ENCODE measurements around the gene PTPN11. TPM values are rescaled to one million over a fixed set of nuclear protein-coding genes. Genes with fewer than 3 reads are reported as not detected.

The PTPN11 gene
- total RNA-seq: 105 TPM
- polyA plus RNA-seq (ENCODE audit: insufficient read depth, low read depth, low replicate concordance): 20.0 TPM
- long read RNA-seq, donor 1, full-length matches to known transcripts: 3 of 3 reads
- long read RNA-seq, donor 1, partial matches to known transcripts: 0 of 3 reads
- long read RNA-seq, donor 1, other reads (novel, unspliced or antisense): 0 of 3 reads
- long read RNA-seq, donor 2, full-length matches to known transcripts: 3 of 32 reads
- long read RNA-seq, donor 2, partial matches to known transcripts: 29 of 32 reads
- long read RNA-seq, donor 2, other reads (novel, unspliced or antisense): 0 of 32 reads
- long read RNA-seq, donor 3, full-length matches to known transcripts: 2 of 8 reads
- long read RNA-seq, donor 3, partial matches to known transcripts: 6 of 8 reads
- long read RNA-seq, donor 3, other reads (novel, unspliced or antisense): 0 of 8 reads
- long read RNA-seq, donor 4, full-length matches to known transcripts: 7 of 7 reads
- long read RNA-seq, donor 4, partial matches to known transcripts: 0 of 7 reads
- long read RNA-seq, donor 4, other reads (novel, unspliced or antisense): 0 of 7 reads
- long read RNA-seq, donor 5: 0 reads
- long read RNA-seq, donor 6, full-length matches to known transcripts: 1 of 1 reads
- long read RNA-seq, donor 6, partial matches to known transcripts: 0 of 1 reads
- long read RNA-seq, donor 6, other reads (novel, unspliced or antisense): 0 of 1 reads
- long read RNA-seq, donor 7, full-length matches to known transcripts: 35 of 73 reads
- long read RNA-seq, donor 7, partial matches to known transcripts: 11 of 73 reads
- long read RNA-seq, donor 7, other reads (novel, unspliced or antisense): 27 of 73 reads
- long read RNA-seq, donor 8, partial matches to known transcripts: 7 of 8 reads
- long read RNA-seq, donor 8, other reads (novel, unspliced or antisense): 0 of 8 reads
- long read RNA-seq, donor 9, full-length matches to known transcripts: 3 of 19 reads
- long read RNA-seq, donor 9, partial matches to known transcripts: 16 of 19 reads
- long read RNA-seq, donor 9, other reads (novel, unspliced or antisense): 0 of 19 reads
- long read RNA-seq, donor 10, full-length matches to known transcripts: 2 of 14 reads
- long read RNA-seq, donor 10, partial matches to known transcripts: 12 of 14 reads
- long read RNA-seq, donor 10, other reads (novel, unspliced or antisense): 0 of 14 reads

DNA sequence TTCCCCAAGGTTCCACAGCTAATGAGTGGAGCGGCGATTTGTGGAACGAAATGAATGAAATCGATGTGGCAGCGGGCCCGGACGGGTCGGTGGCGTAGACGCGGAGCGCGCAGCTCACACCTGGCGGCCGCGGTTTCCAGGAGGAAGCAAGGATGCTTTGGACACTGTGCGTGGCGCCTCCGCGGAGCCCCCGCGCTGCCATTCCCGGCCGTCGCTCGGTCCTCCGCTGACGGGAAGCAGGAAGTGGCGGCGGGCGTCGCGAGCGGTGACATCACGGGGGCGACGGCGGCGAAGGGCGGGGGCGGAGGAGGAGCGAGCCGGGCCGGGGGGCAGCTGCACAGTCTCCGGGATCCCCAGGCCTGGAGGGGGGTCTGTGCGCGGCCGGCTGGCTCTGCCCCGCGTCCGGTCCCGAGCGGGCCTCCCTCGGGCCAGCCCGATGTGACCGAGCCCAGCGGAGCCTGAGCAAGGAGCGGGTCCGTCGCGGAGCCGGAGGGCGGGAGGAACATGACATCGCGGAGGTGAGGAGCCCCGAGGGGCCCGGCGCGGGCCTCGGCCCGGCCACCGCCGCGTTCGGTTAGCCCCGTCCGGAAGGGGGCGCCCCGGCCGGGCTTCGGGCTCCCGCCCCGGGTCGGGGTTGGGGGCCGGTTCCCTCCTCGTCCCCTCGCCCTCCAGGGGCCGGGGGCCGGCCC is at the start of gene PTPN11:
Gene PTPN11, plus strand, starts transcription at position 340 of the 689 bp plus-strand sequence. Its CDS starts 165 bp downstream, at position 505.
- H3K4me1 ChIP-seq (ENCODE audit: control insufficient read depth in 2 of 3, insufficient read depth in 2 of 3, low read depth in 1 of 3, low read length in 3 of 3): peaks cover 5 to 9% (median 9%) of the 10 kb centered on the region in 3 donors
- FAIRE-seq: no peak

DNA sequence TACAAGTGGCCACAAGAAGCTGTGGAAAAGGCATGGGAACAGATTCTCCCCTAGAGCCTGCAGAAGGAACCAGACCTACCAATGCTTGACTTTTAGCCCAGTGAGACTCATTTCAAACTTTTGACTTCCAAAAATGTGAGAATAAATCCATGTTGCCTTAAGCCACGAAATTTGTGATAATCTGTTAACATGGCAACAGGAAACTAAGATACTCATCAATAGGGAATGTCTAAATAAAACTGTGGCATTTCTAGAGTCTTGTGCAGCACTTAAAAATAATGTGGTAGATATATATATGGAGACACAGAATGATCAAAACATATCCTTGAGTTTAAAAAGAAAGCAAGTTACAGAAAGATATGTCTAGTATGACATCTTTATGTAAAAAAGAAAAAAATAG is 48.5 kb upstream of the PTPN11 start:
- FAIRE-seq (no peak), DNase-seq (no peak)

More for the DNA sequence above, at the start of gene PTPN11:
- Histone ChIP-seq H3K4me3 (ENCODE audit: low read length in 3 of 3) (peak within 1 kb of the TSS; percentile 80 to 98 (median 88)), H3K9me3 (ENCODE audit: control insufficient read depth in 2 of 3, insufficient read depth in 1 of 3, low read length in 3 of 3) (no peaks in the 10 kb centered on the region), H3K36me3 (ENCODE audit: control insufficient read depth in 2 of 3, insufficient read depth in 3 of 3, low read length in 3 of 3) (no peaks in the 10 kb centered on the region), H3K27me3 (ENCODE audit: control insufficient read depth, insufficient read depth, low read length) (no peaks in the 10 kb centered on the region), H3K27ac (ENCODE audit: low read depth in 2 of 2, low read length in 2 of 2) (peak within 1 kb of the TSS; percentile 95), H3K9ac (ENCODE audit: low read length in 3 of 3) (peak within 1 kb of the TSS; percentile 67 to 97 (median 82))
- peak; percentile 90 to 96 (median 93) for DNase-seq
- TF ChIP-seq, protein P1, sequence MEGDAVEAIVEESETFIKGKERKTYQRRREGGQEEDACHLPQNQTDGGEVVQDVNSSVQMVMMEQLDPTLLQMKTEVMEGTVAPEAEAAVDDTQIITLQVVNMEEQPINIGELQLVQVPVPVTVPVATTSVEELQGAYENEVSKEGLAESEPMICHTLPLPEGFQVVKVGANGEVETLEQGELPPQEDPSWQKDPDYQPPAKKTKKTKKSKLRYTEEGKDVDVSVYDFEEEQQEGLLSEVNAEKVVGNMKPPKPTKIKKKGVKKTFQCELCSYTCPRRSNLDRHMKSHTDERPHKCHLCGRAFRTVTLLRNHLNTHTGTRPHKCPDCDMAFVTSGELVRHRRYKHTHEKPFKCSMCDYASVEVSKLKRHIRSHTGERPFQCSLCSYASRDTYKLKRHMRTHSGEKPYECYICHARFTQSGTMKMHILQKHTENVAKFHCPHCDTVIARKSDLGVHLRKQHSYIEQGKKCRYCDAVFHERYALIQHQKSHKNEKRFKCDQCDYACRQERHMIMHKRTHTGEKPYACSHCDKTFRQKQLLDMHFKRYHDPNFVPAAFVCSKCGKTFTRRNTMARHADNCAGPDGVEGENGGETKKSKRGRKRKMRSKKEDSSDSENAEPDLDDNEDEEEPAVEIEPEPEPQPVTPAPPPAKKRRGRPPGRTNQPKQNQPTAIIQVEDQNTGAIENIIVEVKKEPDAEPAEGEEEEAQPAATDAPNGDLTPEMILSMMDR (IDR thresholded peaks at IDR 0.05; ENCODE audit: borderline replicate concordance, extremely low read depth, insufficient read depth): peak; percentile 16
- intact Hi-C loops (cut with DNase I): no loop called here

More for the DNA sequence above, 48.5 kb upstream of the PTPN11 start:
- Histone ChIP-seq H3K9ac (ENCODE audit: low read length in 3 of 3) (no peak overlapping the region), H3K4me3 (ENCODE audit: low read length in 3 of 3) (no peak overlapping the region), H3K27ac (ENCODE audit: low read depth in 2 of 2, low read length in 2 of 2) (no peak overlapping the region), H3K4me1 (ENCODE audit: control insufficient read depth in 2 of 3, insufficient read depth in 2 of 3, low read depth in 1 of 3, low read length in 3 of 3) (no peaks in the 10 kb centered on the region), H3K36me3 (ENCODE audit: control insufficient read depth in 2 of 3, insufficient read depth in 3 of 3, low read length in 3 of 3) (no peaks in the 10 kb centered on the region), H3K9me3 (ENCODE audit: control insufficient read depth in 2 of 3, insufficient read depth in 1 of 3, low read length in 3 of 3) (no peaks in the 10 kb centered on the region), H3K27me3 (ENCODE audit: control insufficient read depth, insufficient read depth, low read length) (no peaks in the 10 kb centered on the region)
- TF ChIP-seq, protein P1 (IDR thresholded peaks at IDR 0.05; ENCODE audit: borderline replicate concordance, extremely low read depth, insufficient read depth): no peak
- intact Hi-C loops (cut with DNase I): no loop called here

Measured in kidney (tissue), 22 donors.